WI38 (cell line): Measurements from ENCODE around the gene LMNTD1.

Experiments used
- H3K4me3 ChIP-seq: 2 replicates; pipeline ENCODE4 v1.5.1; 2011; ENCODE audit warnings: low read depth, mild to moderate bottlenecking, control low read depth, low read length
- CTCF ChIP-seq: IDR thresholded peaks from 2 replicates; pipeline ENCODE4 v1.5.1; 2012; ENCODE audit warnings: low read depth, mild to moderate bottlenecking, control low read depth, low read length

Gene LMNTD1

GRCh38 chr12:25574761-25575160 lies 21.7 kb upstream of the LMNTD1 start:
- no peak overlapping the region for H3K4me3 ChIP-seq
- no peak for TF ChIP-seq CTCF

- TF ChIP-seq CTCF: no peak
Measured at GRCh38 chr12:25573346-25573745, 20.3 kb upstream of the LMNTD1 start.

GRCh38 chr12:25570418-25570817 lies 17.3 kb upstream of the LMNTD1 start:
- no peak overlapping the region for H3K4me3 ChIP-seq
- TF ChIP-seq CTCF: no peak

More at GRCh38 chr12:25573346-25573745, 20.3 kb upstream of the LMNTD1 start:
- no peak overlapping the region for H3K4me3 ChIP-seq

GRCh38 chr12:25566202-25566949 lies 13.3 kb upstream of the LMNTD1 start:
- TF ChIP-seq CTCF: no peak
- H3K4me3 ChIP-seq: no peak overlapping the region

- H3K4me3 ChIP-seq: no peak overlapping the region
- no peak for TF ChIP-seq CTCF
Measured at GRCh38 chr12:25558586-25558985, 5.5 kb upstream of the LMNTD1 start.

GRCh38 chr12:25557830-25558436 lies 4.8 kb upstream of the LMNTD1 start:
- TF ChIP-seq CTCF: no peak
- H3K4me3 ChIP-seq: no peak overlapping the region

- H3K4me3 ChIP-seq: no peak overlapping the region
- TF ChIP-seq CTCF: no peak
Measured at GRCh38 chr12:25556153-25556552, 3.1 kb upstream of the LMNTD1 start.
